Fibroblast of lung (primary cell): ENCODE data around the gene ANKRD40.

Experiments used
- CTCF ChIP-seq, 2 donors: IDR thresholded peaks in 1 of 2; conservative IDR thresholded peaks in 1 of 2; 1 replicate in 1 of 2; 2 replicates in 1 of 2; pipeline ENCODE4 v1.5.1; 2011 to 2012; ENCODE audit warnings: low read length in 2 of 2, control low read depth in 1 of 2, inconsistent platforms in 1 of 2, low read depth in 1 of 2, mild to moderate bottlenecking in 1 of 2
- EZH2 ChIP-seq: IDR thresholded peaks from 2 replicates; pipeline ENCODE4 v1.5.1; 2012; ENCODE audit warnings: low read length, control low read depth, mild to moderate bottlenecking; ENCODE audit errors: missing control alignments

- TF ChIP-seq CTCF (conservative IDR thresholded peaks at IDR 0.05 in 1 of 2, IDR thresholded peaks at IDR 0.05 in 1 of 2; ENCODE audit: low read depth in 1 of 2, low read length in 2 of 2) (no peak), EZH2 (no peak)
These were observed 41.4 kb downstream of the ANKRD40 start for GRCh38 chr17:50666316-50666715.
